HEK293T (cell line): ENCODE results near the gene UPK3A.

Experiments used
- CTCF ChIA-PET: fragments of 350-600 bp; formaldehyde crosslinking; extraction: SDS; loops from one replicate; lab custom pipeline; 2021; ENCODE audit warnings: antibody characterized with exemption, inconsistent platforms; lab: Yijun Ruan, JAX
- POLR2A ChIA-PET: fragments of 350-600 bp; formaldehyde crosslinking; extraction: SDS; loops from one replicate; lab custom pipeline; 2020; ENCODE audit warnings: antibody characterized with exemption, inconsistent platforms; lab: Yijun Ruan, JAX
- DNase-seq: peaks from one replicate; pipeline ENCODE4 v3.0.0; 2012; ENCODE audit warnings: mixed read lengths; ENCODE audit errors: extremely low spot score
- ARNT ChIP-seq: fragments of 450-650 bp; IDR thresholded peaks from 2 replicates; pipeline ENCODE4 v1.6.1; 2017; ENCODE audit warnings: mild to moderate bottlenecking
- BHLHE40 ChIP-seq: fragments of 450-650 bp; IDR thresholded peaks from 2 replicates; pipeline ENCODE4 v1.6.1; 2016; ENCODE audit warnings: mild to moderate bottlenecking, moderate library complexity, borderline replicate concordance
- CTBP1 ChIP-seq: fragments of 450-650 bp; IDR thresholded peaks from 2 replicates; pipeline ENCODE4 v1.6.1; 2016; ENCODE audit warnings: borderline replicate concordance
- ELF4 ChIP-seq: fragments of 450-650 bp; IDR thresholded peaks from 2 replicates; pipeline ENCODE4 v1.6.1; 2017; ENCODE audit warnings: antibody characterized with exemption
- FOXA1 ChIP-seq: fragments of 450-650 bp; IDR thresholded peaks from 2 replicates; pipeline ENCODE4 v1.6.1; 2016; ENCODE audit warnings: mild to moderate bottlenecking
- FOXK2 ChIP-seq: fragments of 450-650 bp; IDR thresholded peaks from 2 replicates; pipeline ENCODE4 v1.6.1; 2016; ENCODE audit warnings: mild to moderate bottlenecking
- FOXM1 ChIP-seq: fragments of 450-650 bp; IDR thresholded peaks from 2 replicates; pipeline ENCODE4 v1.6.1; 2017; ENCODE audit warnings: mild to moderate bottlenecking, borderline replicate concordance
- HDGF ChIP-seq: fragments of 450-650 bp; IDR thresholded peaks from 2 replicates; pipeline ENCODE4 v1.6.1; 2017; ENCODE audit warnings: antibody characterized with exemption, borderline replicate concordance
- L3MBTL2 ChIP-seq: fragments of 450-650 bp; conservative IDR thresholded peaks from 2 replicates; pipeline ENCODE4 v1.6.1; 2016; ENCODE audit warnings: mild to moderate bottlenecking
- LEF1 ChIP-seq: fragments of 450-650 bp; IDR thresholded peaks from 2 replicates; pipeline ENCODE4 v1.6.1; 2017; ENCODE audit warnings: mild to moderate bottlenecking, borderline replicate concordance
- NFRKB ChIP-seq: fragments of 450-650 bp; IDR thresholded peaks from 2 replicates; pipeline ENCODE4 v1.6.1; 2016; ENCODE audit warnings: mild to moderate bottlenecking, moderate library complexity
- SP1 ChIP-seq: fragments of 450-650 bp; IDR thresholded peaks from 2 replicates; pipeline ENCODE4 v1.6.1; 2017
- SUZ12 ChIP-seq: fragments of 450-650 bp; IDR thresholded peaks from 2 replicates; pipeline ENCODE4 v1.6.1; 2016; ENCODE audit warnings: mild to moderate bottlenecking
- TARDBP ChIP-seq: fragments of 450-650 bp; IDR thresholded peaks from 2 replicates; pipeline ENCODE4 v1.6.1; 2016
- ZNF384 ChIP-seq: fragments of 450-650 bp; IDR thresholded peaks from 2 replicates; pipeline ENCODE4 v1.6.1; 2016
- TF ChIP-seq, protein P1 (sequence below): fragments of 450-650 bp; IDR thresholded peaks from 2 replicates; pipeline ENCODE4 v1.6.1; 2016

UPK3A gene

DNA sequence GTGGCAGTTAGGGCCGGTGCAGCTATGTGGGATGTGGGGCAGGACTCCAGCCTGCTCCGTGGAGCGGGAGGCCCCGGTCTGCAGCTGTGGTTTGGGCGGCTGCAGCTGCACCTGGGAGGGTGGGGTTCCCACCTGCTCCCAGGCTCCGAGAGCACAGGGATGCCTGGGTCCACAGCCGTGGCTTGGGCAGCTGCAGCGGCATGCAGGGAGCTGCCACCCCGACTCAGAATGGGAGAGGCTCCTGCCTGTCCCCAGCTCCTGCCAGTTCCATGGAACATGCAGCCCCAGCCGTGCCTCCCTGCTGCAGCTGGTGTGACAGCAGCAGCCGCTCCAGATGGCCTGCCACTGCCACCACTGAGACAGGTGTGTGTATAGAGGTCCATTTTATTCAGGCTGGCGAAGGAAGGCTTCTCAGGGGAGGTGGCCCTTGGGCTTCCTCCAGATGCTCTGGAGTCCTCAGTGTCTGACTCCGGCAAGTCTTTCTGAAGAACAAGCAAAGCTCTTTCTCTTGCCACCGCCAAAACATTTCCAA is 21.8 kb upstream of the UPK3A start:
- DNase-seq: no peak
- no peak for TF ChIP-seq LEF1
- TF ChIP-seq, protein P1, sequence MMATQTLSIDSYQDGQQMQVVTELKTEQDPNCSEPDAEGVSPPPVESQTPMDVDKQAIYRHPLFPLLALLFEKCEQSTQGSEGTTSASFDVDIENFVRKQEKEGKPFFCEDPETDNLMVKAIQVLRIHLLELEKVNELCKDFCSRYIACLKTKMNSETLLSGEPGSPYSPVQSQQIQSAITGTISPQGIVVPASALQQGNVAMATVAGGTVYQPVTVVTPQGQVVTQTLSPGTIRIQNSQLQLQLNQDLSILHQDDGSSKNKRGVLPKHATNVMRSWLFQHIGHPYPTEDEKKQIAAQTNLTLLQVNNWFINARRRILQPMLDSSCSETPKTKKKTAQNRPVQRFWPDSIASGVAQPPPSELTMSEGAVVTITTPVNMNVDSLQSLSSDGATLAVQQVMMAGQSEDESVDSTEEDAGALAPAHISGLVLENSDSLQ: no peak
- TF ChIP-seq L3MBTL2: no peak
- no peak for TF ChIP-seq ARNT
- TF ChIP-seq FOXM1: no peak
- no peak for TF ChIP-seq TARDBP
- no peak for TF ChIP-seq ELF4
- no peak for TF ChIP-seq HDGF
- no peak for TF ChIP-seq SUZ12
- no peak for TF ChIP-seq FOXA1
- TF ChIP-seq FOXK2: no peak
- no peak for TF ChIP-seq SP1
- TF ChIP-seq BHLHE40: no peak
- no peak for TF ChIP-seq NFRKB
- no peak for TF ChIP-seq CTBP1
- TF ChIP-seq ZNF384: no peak
- CTCF ChIA-PET: no interaction called here
- POLR2A ChIA-PET: interaction anchor here (1.7 kb wide), 1 partner anchor 55 kb away, joined by 3 read pairs; no protein-coding TSS in a partner anchor

DNA sequence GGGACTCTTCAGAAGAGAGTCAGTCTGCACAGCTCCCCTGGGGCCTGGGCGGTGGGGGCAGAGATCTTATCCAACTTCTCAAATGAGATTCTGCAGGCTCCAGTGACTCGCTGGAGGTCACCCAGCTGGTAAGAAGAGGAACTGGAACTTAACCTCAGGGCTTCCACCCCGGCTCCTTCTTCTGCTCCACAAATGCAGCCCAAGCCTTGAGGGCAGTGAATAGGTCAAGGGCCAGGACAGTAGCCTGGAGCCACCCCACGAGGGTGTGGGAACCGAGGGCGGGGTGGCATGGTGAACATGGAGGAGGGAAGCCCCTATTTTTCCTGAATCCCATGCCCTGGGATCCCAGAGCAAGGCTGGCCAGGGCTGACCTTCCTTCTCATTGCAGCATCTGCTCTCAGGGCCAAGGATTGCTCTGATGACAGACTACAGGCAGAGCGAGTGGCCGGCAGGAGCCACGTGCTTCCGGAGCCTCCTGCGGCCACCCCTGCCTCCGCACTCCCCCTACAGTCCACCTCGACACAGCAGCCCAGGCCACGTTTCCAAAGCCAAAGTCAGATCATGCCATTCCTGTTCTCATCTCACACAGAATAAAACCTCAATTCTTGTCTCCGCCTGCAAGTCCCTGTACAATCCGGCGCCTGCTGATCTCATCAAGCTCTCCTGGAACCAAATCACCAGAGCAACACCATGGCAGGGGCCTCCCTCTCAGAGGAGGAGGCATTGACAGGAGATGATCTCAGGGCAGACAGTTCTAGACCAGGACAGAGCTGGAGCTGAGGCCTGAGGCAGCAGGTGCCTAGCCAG is 21.1 kb upstream of the UPK3A start:
- TF ChIP-seq, protein P1: no peak
- TF ChIP-seq ZNF384: no peak
- no peak for TF ChIP-seq FOXA1
- TF ChIP-seq L3MBTL2: peak; percentile 88
- TF ChIP-seq HDGF: no peak
- ChIA-PET CTCF (interaction anchor here (0.7 to 1.0 kb wide), 2 partner anchors 42 to 163 kb away, joined by 3 to 4 read pairs; no protein-coding TSS in a partner anchor), POLR2A (interaction anchor here (1.7 kb wide), 1 partner anchor 55 kb away, joined by 3 read pairs; no protein-coding TSS in a partner anchor)
- peak; percentile 75 for DNase-seq

DNA sequence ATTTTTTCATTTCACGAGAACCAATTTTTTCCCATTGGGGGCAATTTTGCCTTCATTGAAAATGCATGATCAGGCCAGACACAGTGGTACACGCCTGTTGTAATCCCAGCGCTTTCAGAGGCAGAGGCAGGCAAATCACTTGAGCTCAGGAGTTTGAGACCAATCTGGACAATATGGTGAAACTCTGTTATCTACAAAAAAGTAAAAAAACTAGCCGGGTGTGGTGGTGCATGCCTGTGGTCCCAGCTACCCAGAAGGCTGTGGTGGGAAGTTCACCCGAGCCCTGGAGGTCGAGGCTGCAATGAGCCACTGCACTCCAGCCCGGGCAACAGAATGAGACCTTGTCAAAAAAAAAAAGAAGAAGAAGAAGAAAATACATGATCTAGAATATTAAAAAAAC is 19.2 kb upstream of the UPK3A start:
- CTCF ChIA-PET: no interaction called here

DNA sequence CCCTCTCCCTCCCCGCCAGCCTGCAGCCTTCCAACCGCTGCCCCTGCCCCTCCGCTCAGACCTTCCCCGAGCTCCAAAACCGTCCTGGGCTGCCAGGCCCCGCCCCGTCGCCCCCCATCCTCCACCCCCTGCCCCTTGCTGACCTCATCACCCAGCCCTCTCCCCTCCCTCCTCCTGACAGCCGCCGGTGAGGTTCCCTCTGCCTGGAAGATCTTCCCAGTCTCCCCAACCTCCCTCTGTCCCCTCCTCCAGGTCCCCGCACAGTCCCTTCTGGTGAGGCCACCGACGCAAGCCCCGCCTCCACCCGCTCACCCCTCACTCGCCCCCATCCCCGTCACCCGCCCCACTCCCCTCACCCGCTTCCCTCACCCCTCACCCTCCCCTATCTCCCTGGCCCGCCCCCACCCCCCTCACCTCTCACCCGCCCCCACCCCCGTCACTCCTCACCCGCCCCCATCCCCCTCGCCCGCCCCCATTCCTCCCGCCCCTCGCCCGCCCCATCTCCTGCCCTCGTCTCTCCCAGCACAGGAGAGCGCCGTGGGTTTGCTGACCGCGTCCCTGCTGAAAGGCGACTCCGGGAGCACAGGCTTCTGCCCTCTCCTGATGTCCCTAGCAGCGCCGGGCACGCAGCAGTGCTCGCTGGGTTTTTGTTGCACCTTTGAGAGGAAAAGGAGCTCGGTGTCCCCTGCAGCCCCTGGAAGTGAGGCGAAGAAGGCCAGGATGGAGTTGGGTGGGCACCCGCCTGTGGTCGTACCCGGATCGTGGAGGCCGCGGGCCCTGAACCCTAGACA is 16.4 kb upstream of the UPK3A start:
- ChIA-PET POLR2A (no interaction called here), CTCF (interaction anchor here (0.6 kb wide), 1 partner anchor 58 kb away, joined by 3 read pairs; no protein-coding TSS in a partner anchor)
- peak; percentile 47 for DNase-seq
- no peak for TF ChIP-seq FOXA1
- TF ChIP-seq HDGF: no peak
- TF ChIP-seq NFRKB: no peak

More for the DNA sequence above, 19.2 kb upstream of the UPK3A start:
- POLR2A ChIA-PET: no interaction called here
- DNase-seq: no peak
- no peak for TF ChIP-seq SUZ12
- TF ChIP-seq ELF4: no peak
- no peak for TF ChIP-seq LEF1
- TF ChIP-seq L3MBTL2: no peak
- TF ChIP-seq HDGF: no peak
- TF ChIP-seq SP1: no peak

DNA sequence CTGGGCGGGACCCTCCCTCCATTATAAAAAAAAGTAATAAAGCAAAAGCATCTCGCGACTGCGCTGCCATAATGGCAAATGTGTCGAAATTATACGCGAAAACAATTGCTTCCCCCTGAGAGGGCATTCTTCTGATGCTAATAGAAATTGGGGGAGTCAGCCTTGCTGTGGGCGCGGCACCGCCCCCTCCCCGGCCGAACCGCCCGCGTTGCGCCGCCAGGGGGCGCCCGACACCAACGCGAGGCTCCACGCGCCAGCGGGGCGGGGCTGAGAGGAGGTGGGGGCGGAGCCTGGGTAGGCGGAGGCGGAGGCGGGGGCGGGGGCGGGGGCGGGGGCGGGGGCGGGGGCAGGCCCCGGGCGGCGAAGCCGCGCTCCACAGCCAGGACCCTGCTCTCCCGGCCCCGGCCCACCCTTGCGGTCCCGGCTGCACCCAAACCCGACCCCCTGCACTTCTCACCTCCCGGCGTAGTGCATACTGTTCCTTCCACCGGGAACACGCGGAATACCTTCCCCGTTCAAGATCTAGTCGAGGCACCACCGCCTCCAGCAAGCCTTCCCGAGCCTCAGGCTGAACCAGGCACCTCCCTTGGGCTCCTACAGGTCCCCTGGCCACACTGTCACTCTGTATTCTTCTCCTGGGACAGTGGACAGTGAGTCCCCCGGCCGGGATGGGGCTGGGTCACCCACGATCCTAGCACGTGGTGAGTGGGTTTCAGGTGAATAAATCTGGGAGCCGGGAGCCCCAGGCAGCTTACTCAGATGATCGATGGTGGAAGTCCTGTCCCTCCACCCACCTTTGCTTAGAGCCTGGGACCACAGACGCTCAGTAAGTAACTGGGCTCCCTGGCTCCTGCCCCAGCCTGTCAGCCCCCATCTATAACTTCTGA is 15.5 kb upstream of the UPK3A start:
- ChIA-PET POLR2A (no interaction called here), CTCF (no interaction called here)
- DNase-seq: peak; percentile 91

More for the DNA sequence above, 15.5 kb upstream of the UPK3A start:
- TF ChIP-seq CTBP1 (no peak), SUZ12 (no peak), L3MBTL2 (peak; percentile 83), FOXA1 (no peak)
